HUES64 (cell line): ENCODE measurements around the gene TDRD12.

ENCODE experiments used
- H3K27ac ChIP-seq: 2 replicates; pipeline ENCODE4 v1.7.0; 2013; ENCODE audit warnings: low read depth, low read length, inconsistent platforms
- H3K27me3 ChIP-seq: 2 replicates; pipeline ENCODE4 v1.6.1; 2013; ENCODE audit warnings: mild to moderate bottlenecking, low read length; ENCODE audit not compliant: insufficient read depth
- H3K36me3 ChIP-seq: 2 replicates; pipeline ENCODE4 v1.6.1; 2013; ENCODE audit warnings: mild to moderate bottlenecking, low read length; ENCODE audit not compliant: insufficient read depth
- H3K4me1 ChIP-seq: 2 replicates; pipeline ENCODE4 v1.6.1; 2013; ENCODE audit warnings: mild to moderate bottlenecking, low read length, moderate library complexity; ENCODE audit not compliant: insufficient read depth
- H3K4me3 ChIP-seq: 2 replicates; pipeline ENCODE4 v1.5.1; 2013; ENCODE audit warnings: mild to moderate bottlenecking, low read length, moderate library complexity
- H3K9ac ChIP-seq: 2 replicates; pipeline ENCODE4 v1.6.1; 2013; ENCODE audit warnings: mild to moderate bottlenecking, low read depth, low read length
- H3K9me3 ChIP-seq: 2 replicates; pipeline ENCODE4 v1.6.1; 2013; ENCODE audit warnings: low read depth, low read length; ENCODE audit not compliant: insufficient read depth
- WGBS: fragments of 150-250, 120-280 bp; methylation state at CpG from one replicate; pipeline ENCODE4 v1.1.7; 2013; ENCODE audit warnings: missing lambda C conversion rate; 5-methylcytosine and 5-hydroxymethylcytosine counted together

Gene TDRD12

GRCh38 chr19:32872391-32872790 lies 152.8 kb downstream of the TDRD12 start:
- peaks cover 4% of the 10 kb centered on the region for H3K4me1 ChIP-seq
- 86% methylated on average over 2 of the region's 3 CpGs for WGBS
- H3K9me3 ChIP-seq: no peaks in the 10 kb centered on the region
- no peaks in the 10 kb centered on the region for H3K27me3 ChIP-seq
- H3K36me3 ChIP-seq: no peaks in the 10 kb centered on the region
- H3K27ac ChIP-seq: no peak overlapping the region
- no peak overlapping the region for H3K9ac ChIP-seq
- no peak overlapping the region for H3K4me3 ChIP-seq

GRCh38 chr19:32873247-32873959 lies 153.8 kb downstream of the TDRD12 start:
- H3K27ac ChIP-seq: no peak overlapping the region
- whole genome bisulfite sequencing: 91% methylated on average over 17 of the region's 18 CpGs
- H3K9me3 ChIP-seq: no peaks in the 10 kb centered on the region
- no peak overlapping the region for H3K4me3 ChIP-seq
- H3K9ac ChIP-seq: no peak overlapping the region
- no peaks in the 10 kb centered on the region for H3K36me3 ChIP-seq
- peaks cover 4% of the 10 kb centered on the region for H3K4me1 ChIP-seq
- no peaks in the 10 kb centered on the region for H3K27me3 ChIP-seq

GRCh38 chr19:32874605-32875004 lies 155.0 kb downstream of the TDRD12 start:
- WGBS: 88% methylated on average over 9 of the region's 9 CpGs
- no peak overlapping the region for H3K9ac ChIP-seq
- H3K27me3 ChIP-seq: no peaks in the 10 kb centered on the region
- H3K9me3 ChIP-seq: no peaks in the 10 kb centered on the region
- H3K36me3 ChIP-seq: 0 out of 2 replicates have a peak, but pooled peaks cover 5% of the 10 kb centered on the region
- H3K4me1 ChIP-seq: peaks cover 4% of the 10 kb centered on the region
- H3K4me3 ChIP-seq: no peak overlapping the region
- H3K27ac ChIP-seq: no peak overlapping the region

- WGBS: 70% methylated on average over 7 of the region's 7 CpGs
- H3K27ac ChIP-seq: no peak overlapping the region
Measured at GRCh38 chr19:32875428-32875827, 155.9 kb downstream of the TDRD12 start.

GRCh38 chr19:32876236-32876918 lies 156.8 kb downstream of the TDRD12 start:
- 91% methylated on average over 9 of the region's 9 CpGs for WGBS
- H3K4me1 ChIP-seq: peaks cover 4% of the 10 kb centered on the region
- H3K27ac ChIP-seq: no peak overlapping the region
- H3K27me3 ChIP-seq: no peaks in the 10 kb centered on the region
- H3K4me3 ChIP-seq: no peak overlapping the region
- peaks cover 5% of the 10 kb centered on the region; the same call in 1 of the 2 replicates for H3K36me3 ChIP-seq
- no peaks in the 10 kb centered on the region for H3K9me3 ChIP-seq
- H3K9ac ChIP-seq: no peak overlapping the region

More at GRCh38 chr19:32875428-32875827, 155.9 kb downstream of the TDRD12 start:
- Histone ChIP-seq H3K9ac (no peak overlapping the region), H3K4me1 (peaks cover 4% of the 10 kb centered on the region), H3K9me3 (no peaks in the 10 kb centered on the region), H3K36me3 (0 out of 2 replicates have a peak, but pooled peaks cover 5% of the 10 kb centered on the region), H3K4me3 (no peak overlapping the region), H3K27me3 (no peaks in the 10 kb centered on the region)

GRCh38 chr19:32876919-32877285 lies 157.3 kb downstream of the TDRD12 start:
- Histone ChIP-seq H3K4me1 (peaks cover 4% of the 10 kb centered on the region), H3K27ac (no peak overlapping the region), H3K4me3 (no peak overlapping the region), H3K27me3 (no peaks in the 10 kb centered on the region), H3K36me3 (peaks cover 5% of the 10 kb centered on the region; the same call in 1 of the 2 replicates), H3K9me3 (no peaks in the 10 kb centered on the region), H3K9ac (no peak overlapping the region)
- 89% methylated on average over 12 of the region's 12 CpGs for WGBS
